ENCODE measurements around the gene REL. TPM values are rescaled to one million over a fixed set of nuclear protein-coding genes. Genes with fewer than 3 reads are reported as not detected.
A peak's percentile ranks its signal among the peaks of the same experiment; 100 is the strongest.

REL gene
- polyA plus RNA-seq (2013, experiment 1 of 2) = 3.1 TPM
- 2.7 TPM for polyA plus RNA-seq (2013, experiment 2 of 2)

DNA sequence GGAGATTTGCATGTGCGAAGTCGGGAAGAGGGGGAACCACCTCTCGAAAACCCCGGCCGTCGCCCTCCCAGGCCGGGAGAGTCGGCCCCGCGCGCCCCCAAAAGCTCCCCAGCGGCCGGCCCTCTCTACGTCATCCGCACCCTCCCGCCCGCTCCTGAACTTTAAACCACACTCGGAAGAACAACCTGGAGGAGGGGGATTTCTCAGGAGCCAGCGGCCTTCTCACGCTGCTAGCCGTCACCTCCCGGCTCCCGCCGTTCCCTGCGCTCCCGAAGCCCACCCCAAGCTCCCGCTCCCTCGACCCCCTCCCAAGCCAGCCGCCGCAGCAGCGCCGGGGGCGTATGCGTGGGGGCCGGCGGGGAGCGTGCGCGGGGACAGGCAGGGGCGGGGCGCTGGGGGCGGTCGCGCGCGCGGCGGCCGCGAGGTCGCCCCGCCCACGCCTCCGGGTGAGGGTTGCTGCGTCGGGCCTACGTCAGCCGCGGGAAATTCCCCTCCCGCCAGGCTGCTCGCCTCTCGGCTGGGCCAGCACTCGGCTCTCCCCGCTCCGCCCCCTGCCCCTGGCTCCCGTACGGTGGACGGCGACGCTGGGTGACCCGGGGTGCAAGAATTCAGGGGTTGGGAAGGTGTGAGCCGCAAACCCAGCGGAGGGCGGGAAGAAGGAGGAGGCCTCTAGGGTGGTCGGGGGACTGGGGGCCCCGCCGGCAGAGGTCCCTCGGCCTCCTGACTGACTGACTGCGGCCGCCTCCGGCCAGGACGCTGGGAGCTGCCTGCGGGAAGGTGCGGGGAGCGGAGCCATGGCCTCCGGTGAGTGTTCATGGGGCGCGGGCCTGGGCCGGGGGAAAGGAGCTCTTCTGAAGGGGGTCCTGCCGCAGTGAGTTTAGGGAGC, at the start of gene REL:
Gene REL (plus strand): TSS at position 528 of the 886 bp plus-strand sequence. CDS start 267 bp downstream, at position 795.
- peak within 1 kb of the TSS; percentile 75 for H3K4ac ChIP-seq (ENCODE audit: low read depth, low read length)
- no peak within 1 kb of the TSS for H2BK15ac ChIP-seq (replicated peaks; ENCODE audit: low read depth)
- DNase-seq = peak; percentile 94
- no peaks in the 10 kb centered on the region for H3K4me1 ChIP-seq (ENCODE audit: control insufficient read depth, low read depth, low read length)
- no peak within 1 kb of the TSS for H4K5ac ChIP-seq (ENCODE audit: low read length)
- H3K4me3 ChIP-seq (ENCODE audit: low read length) = peak within 1 kb of the TSS; percentile 84
- H3K27me3 ChIP-seq (ENCODE audit: insufficient read depth, low read length, poor library complexity) = no peaks in the 10 kb centered on the region
- H3K27ac ChIP-seq (ENCODE audit: low read depth, low read length) = peak within 1 kb of the TSS; percentile 76
- H3K4me2 ChIP-seq (ENCODE audit: low read length) = peak within 1 kb of the TSS; percentile 87
- peak within 1 kb of the TSS; percentile 57 for H3K23ac ChIP-seq (ENCODE audit: low read length)
- no CpG with 5 or more reads among the region's 90 CpGs for WGBS (ENCODE audit: extremely low coverage, insufficient coverage, low lambda C conversion rate)
- H3K36me3 ChIP-seq (ENCODE audit: control insufficient read depth, insufficient read depth, low read length) = no peaks in the 10 kb centered on the region
- H3K9ac ChIP-seq (ENCODE audit: low read length) = peak within 1 kb of the TSS; percentile 85
- H3K56ac ChIP-seq (ENCODE audit: low read length) = peak within 1 kb of the TSS; percentile 96
- H3K79me2 ChIP-seq (ENCODE audit: control insufficient read depth, insufficient read depth, low read length) = no peaks in the 10 kb centered on the region
- peak within 1 kb of the TSS; percentile 98 for H3K18ac ChIP-seq (ENCODE audit: low read length)
- no peaks in the 10 kb centered on the region for H3K79me1 ChIP-seq (ENCODE audit: low read length)
- H2BK5ac ChIP-seq (ENCODE audit: low read length) = peak within 1 kb of the TSS; percentile 60
- H2BK120ac ChIP-seq (ENCODE audit: low read depth, low read length) = peak within 1 kb of the TSS; percentile 4
- H2AK5ac ChIP-seq (ENCODE audit: low read length) = no peak within 1 kb of the TSS
- no peak within 1 kb of the TSS for H4K8ac ChIP-seq (ENCODE audit: low read depth, low read length)

DNA sequence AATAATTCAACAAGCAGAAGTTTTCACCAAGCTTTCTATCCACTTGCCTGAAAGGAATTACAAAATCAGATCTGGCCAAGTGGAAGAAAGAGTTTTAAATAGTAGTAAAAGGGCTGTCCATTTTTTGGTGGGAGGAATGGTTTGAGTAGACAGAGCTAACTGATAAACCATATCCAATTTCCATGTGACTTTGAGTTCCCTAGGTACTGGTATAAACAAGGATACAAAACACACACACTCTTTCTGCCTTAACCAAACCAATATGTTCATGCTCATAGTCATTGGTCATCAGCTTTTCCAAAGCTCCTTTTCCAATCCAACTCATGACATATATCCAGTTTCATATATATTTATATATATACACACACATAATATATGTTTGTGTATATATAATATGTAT, 49.5 kb upstream of the REL start:
- Histone ChIP-seq H3K23ac (ENCODE audit: low read length) (no peak overlapping the region), H3K79me2 (ENCODE audit: control insufficient read depth, insufficient read depth, low read length) (no peaks in the 10 kb centered on the region), H3K4me1 (ENCODE audit: control insufficient read depth, low read depth, low read length) (no peaks in the 10 kb centered on the region), H2AK5ac (ENCODE audit: low read length) (no peak overlapping the region), H2BK5ac (ENCODE audit: low read length) (no peak overlapping the region), H3K4ac (ENCODE audit: low read depth, low read length) (no peak overlapping the region), H3K27ac (ENCODE audit: low read depth, low read length) (no peak overlapping the region), H3K56ac (ENCODE audit: low read length) (no peak overlapping the region), H3K36me3 (ENCODE audit: control insufficient read depth, insufficient read depth, low read length) (no peaks in the 10 kb centered on the region), H3K9ac (ENCODE audit: low read length) (no peak overlapping the region), H3K4me2 (ENCODE audit: low read length) (no peak overlapping the region), H3K27me3 (ENCODE audit: insufficient read depth, low read length, poor library complexity) (no peaks in the 10 kb centered on the region), H4K5ac (ENCODE audit: low read length) (no peak overlapping the region), H2BK120ac (ENCODE audit: low read depth, low read length) (no peak overlapping the region), H3K18ac (ENCODE audit: low read length) (no peak overlapping the region), H3K4me3 (ENCODE audit: low read length) (no peak overlapping the region), H4K8ac (ENCODE audit: low read depth, low read length) (no peak overlapping the region), H2BK15ac (replicated peaks; ENCODE audit: low read depth) (no peak overlapping the region), H3K79me1 (ENCODE audit: low read length) (no peaks in the 10 kb centered on the region)
- no peak for DNase-seq

DNA sequence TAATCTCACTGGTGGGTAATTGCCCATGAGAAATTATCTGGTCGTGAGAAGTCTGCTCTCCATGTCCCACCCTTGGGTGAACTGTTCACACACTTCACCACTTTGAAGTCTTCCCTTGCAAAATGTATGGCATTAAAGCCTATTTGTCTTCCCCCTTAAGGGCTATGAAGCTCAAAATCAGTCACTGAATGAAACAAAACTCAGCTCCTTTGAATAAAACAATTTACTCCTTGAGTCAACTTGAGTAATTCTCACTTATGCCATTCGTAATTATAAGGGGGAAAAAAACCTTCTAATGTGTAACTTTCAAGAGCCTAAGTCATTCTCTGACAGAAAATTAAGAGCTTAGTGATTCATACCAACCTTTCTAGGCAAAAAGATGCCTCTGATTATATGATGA, 48.8 kb upstream of the REL start:
- Histone ChIP-seq H3K18ac (ENCODE audit: low read length) (no peak overlapping the region), H3K4me2 (ENCODE audit: low read length) (no peak overlapping the region), H3K27me3 (ENCODE audit: insufficient read depth, low read length, poor library complexity) (no peaks in the 10 kb centered on the region), H3K4me3 (ENCODE audit: low read length) (no peak overlapping the region), H2BK15ac (replicated peaks; ENCODE audit: low read depth) (no peak overlapping the region), H3K79me1 (ENCODE audit: low read length) (no peaks in the 10 kb centered on the region), H3K27ac (ENCODE audit: low read depth, low read length) (no peak overlapping the region), H3K4ac (ENCODE audit: low read depth, low read length) (no peak overlapping the region), H3K36me3 (ENCODE audit: control insufficient read depth, insufficient read depth, low read length) (no peaks in the 10 kb centered on the region), H2AK5ac (ENCODE audit: low read length) (no peak overlapping the region), H2BK120ac (ENCODE audit: low read depth, low read length) (no peak overlapping the region), H3K9ac (ENCODE audit: low read length) (no peak overlapping the region), H4K5ac (ENCODE audit: low read length) (no peak overlapping the region), H3K56ac (ENCODE audit: low read length) (no peak overlapping the region), H3K23ac (ENCODE audit: low read length) (no peak overlapping the region), H2BK5ac (ENCODE audit: low read length) (no peak overlapping the region), H4K8ac (ENCODE audit: low read depth, low read length) (no peak overlapping the region), H3K79me2 (ENCODE audit: control insufficient read depth, insufficient read depth, low read length) (no peaks in the 10 kb centered on the region), H3K4me1 (ENCODE audit: control insufficient read depth, low read depth, low read length) (no peaks in the 10 kb centered on the region)
- DNase-seq = no peak
- no CpG with 5 or more reads among the region's 2 CpGs for WGBS (ENCODE audit: extremely low coverage, insufficient coverage, low lambda C conversion rate)

DNA sequence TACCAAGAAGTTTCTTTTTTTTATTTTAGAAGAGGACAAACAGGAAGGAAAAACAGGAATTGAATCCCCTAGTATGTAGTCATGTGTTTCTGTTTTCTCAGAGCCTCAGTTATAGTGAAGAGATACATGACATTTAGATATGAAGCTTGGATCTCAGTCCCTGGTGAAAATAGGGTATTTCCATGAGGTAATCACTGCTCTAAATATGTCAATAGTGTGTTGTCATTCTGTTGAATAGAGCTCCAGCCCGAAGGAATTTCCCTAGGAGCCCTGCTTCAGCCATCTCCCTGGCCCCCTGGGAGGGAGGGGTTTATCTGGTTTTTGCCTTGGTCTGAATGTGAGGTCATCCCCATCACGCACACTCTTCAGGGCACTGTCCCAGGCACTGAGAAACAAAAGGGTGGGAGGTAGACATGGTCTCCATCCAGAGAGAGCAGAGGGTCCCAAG, 47.1 kb upstream of the REL start:
- H3K4me1 ChIP-seq (ENCODE audit: control insufficient read depth, low read depth, low read length) = no peaks in the 10 kb centered on the region
- H3K56ac ChIP-seq (ENCODE audit: low read length) = no peak overlapping the region
- no CpG with 5 or more reads among the region's 2 CpGs for WGBS (ENCODE audit: extremely low coverage, insufficient coverage, low lambda C conversion rate)
- H2AK5ac ChIP-seq (ENCODE audit: low read length) = no peak overlapping the region
- no peak overlapping the region for H3K4ac ChIP-seq (ENCODE audit: low read depth, low read length)
- H2BK15ac ChIP-seq (replicated peaks; ENCODE audit: low read depth) = no peak overlapping the region
- no peak overlapping the region for H4K5ac ChIP-seq (ENCODE audit: low read length)
- no peak overlapping the region for H3K23ac ChIP-seq (ENCODE audit: low read length)
- H3K79me1 ChIP-seq (ENCODE audit: low read length) = no peaks in the 10 kb centered on the region
- H3K18ac ChIP-seq (ENCODE audit: low read length) = no peak overlapping the region
- DNase-seq = peak; percentile 37
- H3K27me3 ChIP-seq (ENCODE audit: insufficient read depth, low read length, poor library complexity) = no peaks in the 10 kb centered on the region
- H3K27ac ChIP-seq (ENCODE audit: low read depth, low read length) = no peak overlapping the region
- no peaks in the 10 kb centered on the region for H3K36me3 ChIP-seq (ENCODE audit: control insufficient read depth, insufficient read depth, low read length)
- no peak overlapping the region for H2BK120ac ChIP-seq (ENCODE audit: low read depth, low read length)
- H4K8ac ChIP-seq (ENCODE audit: low read depth, low read length) = no peak overlapping the region
- no peak overlapping the region for H3K4me3 ChIP-seq (ENCODE audit: low read length)
- H3K79me2 ChIP-seq (ENCODE audit: control insufficient read depth, insufficient read depth, low read length) = no peaks in the 10 kb centered on the region
- no peak overlapping the region for H3K9ac ChIP-seq (ENCODE audit: low read length)
- H3K4me2 ChIP-seq (ENCODE audit: low read length) = no peak overlapping the region
- H2BK5ac ChIP-seq (ENCODE audit: low read length) = no peak overlapping the region

DNA sequence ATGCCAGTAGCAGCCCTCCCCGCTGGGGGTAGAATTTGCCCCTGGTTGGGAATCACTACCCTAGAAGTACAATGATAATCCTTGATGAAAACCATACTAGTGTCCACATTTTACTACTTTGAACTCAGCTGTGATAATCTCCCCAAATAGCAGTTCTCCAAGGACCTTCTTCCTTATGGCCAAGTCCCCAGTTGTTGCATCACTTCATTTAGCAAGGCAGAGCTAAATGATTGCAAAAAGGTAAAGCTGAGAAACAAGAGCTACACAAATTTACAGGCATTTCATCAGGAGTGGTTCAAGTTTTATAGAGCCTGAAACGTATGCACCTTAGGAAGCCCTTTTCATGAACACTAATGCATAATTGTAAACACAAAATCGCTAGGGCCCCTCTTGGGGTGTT, 44.9 kb upstream of the REL start:
- H4K8ac ChIP-seq (ENCODE audit: low read depth, low read length) = no peak overlapping the region
- H4K5ac ChIP-seq (ENCODE audit: low read length) = no peak overlapping the region
- H3K4ac ChIP-seq (ENCODE audit: low read depth, low read length) = no peak overlapping the region
- H3K79me1 ChIP-seq (ENCODE audit: low read length) = no peaks in the 10 kb centered on the region
- H3K4me1 ChIP-seq (ENCODE audit: control insufficient read depth, low read depth, low read length) = no peaks in the 10 kb centered on the region
- H3K79me2 ChIP-seq (ENCODE audit: control insufficient read depth, insufficient read depth, low read length) = no peaks in the 10 kb centered on the region
- no peak for DNase-seq
- H3K27me3 ChIP-seq (ENCODE audit: insufficient read depth, low read length, poor library complexity) = no peaks in the 10 kb centered on the region
- no peak overlapping the region for H2BK15ac ChIP-seq (replicated peaks; ENCODE audit: low read depth)
- no peak overlapping the region for H3K9ac ChIP-seq (ENCODE audit: low read length)
- no peak overlapping the region for H3K23ac ChIP-seq (ENCODE audit: low read length)
- H3K4me2 ChIP-seq (ENCODE audit: low read length) = no peak overlapping the region
- H2AK5ac ChIP-seq (ENCODE audit: low read length) = no peak overlapping the region
- H3K36me3 ChIP-seq (ENCODE audit: control insufficient read depth, insufficient read depth, low read length) = no peaks in the 10 kb centered on the region
- H2BK5ac ChIP-seq (ENCODE audit: low read length) = no peak overlapping the region
- H3K18ac ChIP-seq (ENCODE audit: low read length) = no peak overlapping the region
- no peak overlapping the region for H2BK120ac ChIP-seq (ENCODE audit: low read depth, low read length)
- H3K27ac ChIP-seq (ENCODE audit: low read depth, low read length) = no peak overlapping the region
- H3K4me3 ChIP-seq (ENCODE audit: low read length) = no peak overlapping the region
- no peak overlapping the region for H3K56ac ChIP-seq (ENCODE audit: low read length)
- WGBS (ENCODE audit: extremely low coverage, insufficient coverage, low lambda C conversion rate) = no CpG with 5 or more reads among the region's 3 CpGs

Data from mesendoderm (in vitro differentiated cells).